ENCODE measurements around the gene CBL.

GRCh38 chr11:119346605-119347004, 140.5 kb downstream of the CBL start, which contains the start of gene MFRP:
- no peak for TF ChIP-seq RAD21 (conservative IDR thresholded peaks at IDR 0.05 in 1 of 2, IDR thresholded peaks at IDR 0.05 in 1 of 2)
- TF ChIP-seq POLR2A (IDR thresholded peaks at IDR 0.05; ENCODE audit: low read length) = no peak
- no peak for TF ChIP-seq CTCF (IDR thresholded peaks at IDR 0.05)
- TF ChIP-seq CBX8 (IDR thresholded peaks at IDR 0.05) = no peak
- TF ChIP-seq RARB (CRISPR knock-in tag; IDR thresholded peaks at IDR 0.05) = no peak
- TF ChIP-seq MAX (IDR thresholded peaks at IDR 0.05) = no peak
- TF ChIP-seq PHF8 (IDR thresholded peaks at IDR 0.05; ENCODE audit: borderline replicate concordance, low read depth) = no peak
- TF ChIP-seq PBX3 (IDR thresholded peaks at IDR 0.05) = no peak

Data from A549 (cell line).